Measurements from ENCODE around the gene PABPN1. TPM values are rescaled to one million over a fixed set of nuclear protein-coding genes. Genes with fewer than 3 reads are reported as not detected.

Gene PABPN1
- total and polyA plus RNA-seq, 11 donors, result 23.7 to 102 (median 62.5) TPM

DNA sequence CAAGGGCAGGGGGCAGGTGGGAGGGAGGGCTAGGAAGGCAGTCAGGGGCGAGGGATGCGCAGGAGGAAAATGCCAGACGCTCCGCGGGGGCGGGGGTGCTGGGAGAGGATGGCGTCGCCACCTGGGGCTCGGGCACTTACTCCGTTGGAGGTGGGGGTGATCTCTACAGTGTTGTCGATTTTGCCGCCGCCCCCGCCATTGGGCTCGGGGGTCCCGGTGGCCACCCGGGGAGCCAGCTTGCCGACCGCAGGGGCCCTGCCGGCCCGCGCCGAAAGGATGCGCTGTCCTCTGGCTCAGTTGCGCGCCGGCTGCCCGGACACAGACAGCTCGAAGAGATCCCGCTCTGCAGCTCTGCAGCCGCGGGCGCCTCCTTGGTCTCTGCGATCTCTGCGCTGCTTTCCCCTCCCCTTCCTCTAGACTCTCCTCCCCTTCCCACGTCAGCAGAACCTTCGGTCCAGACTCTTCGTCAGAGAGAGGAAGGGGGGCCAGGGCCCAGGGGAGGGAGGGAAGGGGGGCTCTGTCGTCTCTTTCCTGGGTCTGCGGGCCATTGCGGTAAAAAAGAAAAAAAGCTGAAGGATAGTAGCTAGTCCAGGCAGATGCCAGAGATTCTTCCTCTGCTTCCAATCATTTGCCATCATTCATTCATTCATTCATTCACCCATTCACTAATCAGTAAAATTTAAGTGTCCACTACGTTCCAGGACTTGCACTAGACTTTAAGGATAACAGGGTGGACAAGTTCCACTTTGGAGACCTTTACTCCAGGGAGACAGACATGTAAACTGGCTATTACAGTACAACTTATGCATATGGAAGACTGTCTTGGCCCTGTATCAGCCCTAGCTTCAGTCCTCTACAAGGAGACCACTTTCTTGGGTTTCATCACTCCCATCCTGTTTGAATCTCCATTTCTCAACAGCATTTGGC is 31.5 kb downstream of the PABPN1 start, which contains the start of gene SLC22A17:
Gene SLC22A17 (minus strand): TSS at position 382 of the 927 bp plus-strand sequence.
- Histone ChIP-seq H3K4me1 (peaks cover 4 to 17% (median 11%) of the 10 kb centered on the region in 12 donors), H3K4me3 (peak within 1 kb of the TSS; percentile 56 to 89 (median 69)), H3K27ac (peak within 1 kb of the TSS in 9 of 12 donors; percentile 4 to 68 (median 42)), H3K36me3 (peaks cover 0 to 2% (median 0%) of the 10 kb centered on the region in 9 donors), H3K9me3 (no peaks in the 10 kb centered on the region), H3K27me3 (peaks cover 0 to 27% (median 0%) of the 10 kb centered on the region in 9 donors)
- WGBS, 4 donors, result 1% methylated on average over 10 to 42 of the region's 42 CpGs
- DNase-seq, result peak; percentile 81 to 85 (median 83)
- TF ChIP-seq, protein P1, sequence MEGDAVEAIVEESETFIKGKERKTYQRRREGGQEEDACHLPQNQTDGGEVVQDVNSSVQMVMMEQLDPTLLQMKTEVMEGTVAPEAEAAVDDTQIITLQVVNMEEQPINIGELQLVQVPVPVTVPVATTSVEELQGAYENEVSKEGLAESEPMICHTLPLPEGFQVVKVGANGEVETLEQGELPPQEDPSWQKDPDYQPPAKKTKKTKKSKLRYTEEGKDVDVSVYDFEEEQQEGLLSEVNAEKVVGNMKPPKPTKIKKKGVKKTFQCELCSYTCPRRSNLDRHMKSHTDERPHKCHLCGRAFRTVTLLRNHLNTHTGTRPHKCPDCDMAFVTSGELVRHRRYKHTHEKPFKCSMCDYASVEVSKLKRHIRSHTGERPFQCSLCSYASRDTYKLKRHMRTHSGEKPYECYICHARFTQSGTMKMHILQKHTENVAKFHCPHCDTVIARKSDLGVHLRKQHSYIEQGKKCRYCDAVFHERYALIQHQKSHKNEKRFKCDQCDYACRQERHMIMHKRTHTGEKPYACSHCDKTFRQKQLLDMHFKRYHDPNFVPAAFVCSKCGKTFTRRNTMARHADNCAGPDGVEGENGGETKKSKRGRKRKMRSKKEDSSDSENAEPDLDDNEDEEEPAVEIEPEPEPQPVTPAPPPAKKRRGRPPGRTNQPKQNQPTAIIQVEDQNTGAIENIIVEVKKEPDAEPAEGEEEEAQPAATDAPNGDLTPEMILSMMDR (IDR thresholded peaks at IDR 0.05), result peak in 3 of 12 donors; percentile 8 to 36 (median 12)
- TF ChIP-seq POLR2A (IDR thresholded peaks at IDR 0.05), result peak in 1 of 2 donors; percentile 80
- peak; percentile 84 to 94 (median 90) for ATAC-seq
- intact Hi-C loops (cut with DNase I), result no loop called here

DNA sequence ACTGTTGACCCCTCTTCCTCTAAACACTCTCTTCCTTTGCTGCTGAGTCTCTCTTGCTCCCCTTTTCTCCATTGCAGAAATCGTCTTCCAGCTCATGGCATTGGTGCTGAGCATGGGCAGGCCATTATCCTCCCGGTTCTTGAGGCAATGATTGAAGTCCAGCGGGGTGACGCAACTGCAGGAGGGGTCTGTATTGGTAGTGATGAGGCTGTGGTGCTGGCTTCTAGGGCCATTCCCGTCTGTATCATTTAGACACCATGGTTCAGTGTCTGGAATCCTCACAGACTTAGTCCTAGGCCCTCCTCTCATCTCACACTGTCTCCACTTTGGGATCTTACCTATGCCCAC is 32.1 kb downstream of the PABPN1 start:
- peaks cover 0 to 6% (median 0%) of the 10 kb centered on the region in 9 donors for H3K36me3 ChIP-seq
- peaks cover 4 to 21% (median 14%) of the 10 kb centered on the region in 12 donors for H3K4me1 ChIP-seq
- no peak for DNase-seq
- peak overlapping the region in 1 of 12 donors; percentile 65 for H3K27ac ChIP-seq
- H3K9me3 ChIP-seq, result no peaks in the 10 kb centered on the region
- WGBS, 4 donors, result 76 to 85% (median 83%) methylated on average over 5 of the region's 5 CpGs
- no peak overlapping the region for H3K4me3 ChIP-seq
- TF ChIP-seq POLR2A (IDR thresholded peaks at IDR 0.05), result no peak
- TF ChIP-seq, protein P1 (IDR thresholded peaks at IDR 0.05), result no peak
- peaks cover 0 to 27% (median 0%) of the 10 kb centered on the region in 9 donors for H3K27me3 ChIP-seq
- no peak for ATAC-seq
- intact Hi-C loops (cut with DNase I), result no loop called here

DNA sequence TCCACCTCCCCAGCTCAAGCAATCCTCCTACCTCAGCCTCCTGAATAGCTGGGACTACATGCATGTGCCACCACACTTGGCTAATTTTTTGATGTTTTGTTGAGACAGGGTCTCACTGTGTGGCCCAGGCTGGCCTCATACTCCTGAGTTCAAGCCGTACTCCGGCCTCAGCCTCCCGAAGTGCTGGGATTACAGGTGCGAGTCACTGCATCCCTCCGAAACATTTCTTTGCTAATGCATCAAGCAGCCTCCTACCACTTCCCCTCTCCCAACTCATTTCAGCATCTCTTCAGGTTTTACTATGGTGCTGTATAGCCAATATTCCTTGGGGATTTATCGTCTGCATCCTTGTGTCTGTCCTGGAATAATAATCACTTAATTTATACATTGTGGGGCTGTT is 33.7 kb downstream of the PABPN1 start:
- peaks cover 4 to 21% (median 14%) of the 10 kb centered on the region in 12 donors for H3K4me1 ChIP-seq
- H3K36me3 ChIP-seq, result peaks cover 0 to 6% (median 0%) of the 10 kb centered on the region in 9 donors
- ATAC-seq (no peak), DNase-seq (no peak)
- 77 to 85% (median 82%) methylated on average over 6 of the region's 6 CpGs for WGBS, 4 donors
- no peak overlapping the region for H3K4me3 ChIP-seq
- intact Hi-C loops (cut with DNase I), result no loop called here
- no peaks in the 10 kb centered on the region for H3K9me3 ChIP-seq
- peaks cover 0 to 27% (median 0%) of the 10 kb centered on the region in 9 donors for H3K27me3 ChIP-seq
- no peak overlapping the region for H3K27ac ChIP-seq
- no peak for TF ChIP-seq POLR2A (IDR thresholded peaks at IDR 0.05)
- TF ChIP-seq, protein P1 (IDR thresholded peaks at IDR 0.05), result no peak

DNA sequence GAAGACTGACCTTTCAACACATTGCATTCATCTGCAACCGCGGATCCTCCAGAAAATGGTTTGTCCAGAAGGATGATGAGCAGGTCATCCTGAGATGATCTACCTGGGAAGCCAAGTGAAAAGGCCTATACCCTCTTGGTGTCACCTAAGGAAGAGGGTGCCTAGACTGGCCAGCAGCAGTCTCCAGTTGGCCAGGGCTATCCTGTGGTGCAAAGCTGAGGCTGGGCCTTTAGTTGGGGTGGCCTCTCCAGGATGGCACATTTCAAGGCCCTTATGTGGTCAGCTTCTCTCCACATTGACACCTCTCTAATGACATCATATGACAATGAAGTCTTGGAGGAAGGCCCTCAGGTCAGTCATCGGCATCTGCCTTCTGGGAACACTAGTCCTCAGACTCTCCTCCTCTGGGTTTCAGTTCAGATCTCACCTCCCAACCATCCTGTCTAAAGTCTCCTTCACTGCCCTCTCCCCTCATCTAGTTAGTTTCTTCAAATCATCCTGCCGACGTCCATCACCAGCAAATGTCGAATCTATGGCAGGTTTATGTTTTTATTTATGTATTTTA is 34.7 kb downstream of the PABPN1 start:
- no peak for DNase-seq
- intact Hi-C loops (cut with DNase I), result no loop called here
- no peak overlapping the region for H3K27ac ChIP-seq
- peaks cover 0 to 8% (median 0%) of the 10 kb centered on the region in 9 donors for H3K36me3 ChIP-seq
- 74 to 91% (median 88%) methylated on average over 6 of the region's 6 CpGs for WGBS, 4 donors
- no peak for TF ChIP-seq POLR2A (IDR thresholded peaks at IDR 0.05)
- TF ChIP-seq, protein P1 (IDR thresholded peaks at IDR 0.05), result no peak
- H3K9me3 ChIP-seq, result no peaks in the 10 kb centered on the region
- H3K4me1 ChIP-seq, result peaks cover 4 to 22% (median 14%) of the 10 kb centered on the region in 12 donors
- ATAC-seq, result no peak
- peaks cover 0 to 21% (median 0%) of the 10 kb centered on the region in 9 donors for H3K27me3 ChIP-seq
- no peak overlapping the region for H3K4me3 ChIP-seq

Measured in heart left ventricle (tissue), 16 donors.